ENCODE data around the gene ZNF280D. TPM values are rescaled to one million over a fixed set of nuclear protein-coding genes. Genes with fewer than 3 reads are reported as not detected.
"Not testable (repeated sequence)": the region's sequence is repeated elsewhere in the genome, so short reads cannot be mapped to it uniquely, and the experiment has no call there.

Gene ZNF280D, protein sequence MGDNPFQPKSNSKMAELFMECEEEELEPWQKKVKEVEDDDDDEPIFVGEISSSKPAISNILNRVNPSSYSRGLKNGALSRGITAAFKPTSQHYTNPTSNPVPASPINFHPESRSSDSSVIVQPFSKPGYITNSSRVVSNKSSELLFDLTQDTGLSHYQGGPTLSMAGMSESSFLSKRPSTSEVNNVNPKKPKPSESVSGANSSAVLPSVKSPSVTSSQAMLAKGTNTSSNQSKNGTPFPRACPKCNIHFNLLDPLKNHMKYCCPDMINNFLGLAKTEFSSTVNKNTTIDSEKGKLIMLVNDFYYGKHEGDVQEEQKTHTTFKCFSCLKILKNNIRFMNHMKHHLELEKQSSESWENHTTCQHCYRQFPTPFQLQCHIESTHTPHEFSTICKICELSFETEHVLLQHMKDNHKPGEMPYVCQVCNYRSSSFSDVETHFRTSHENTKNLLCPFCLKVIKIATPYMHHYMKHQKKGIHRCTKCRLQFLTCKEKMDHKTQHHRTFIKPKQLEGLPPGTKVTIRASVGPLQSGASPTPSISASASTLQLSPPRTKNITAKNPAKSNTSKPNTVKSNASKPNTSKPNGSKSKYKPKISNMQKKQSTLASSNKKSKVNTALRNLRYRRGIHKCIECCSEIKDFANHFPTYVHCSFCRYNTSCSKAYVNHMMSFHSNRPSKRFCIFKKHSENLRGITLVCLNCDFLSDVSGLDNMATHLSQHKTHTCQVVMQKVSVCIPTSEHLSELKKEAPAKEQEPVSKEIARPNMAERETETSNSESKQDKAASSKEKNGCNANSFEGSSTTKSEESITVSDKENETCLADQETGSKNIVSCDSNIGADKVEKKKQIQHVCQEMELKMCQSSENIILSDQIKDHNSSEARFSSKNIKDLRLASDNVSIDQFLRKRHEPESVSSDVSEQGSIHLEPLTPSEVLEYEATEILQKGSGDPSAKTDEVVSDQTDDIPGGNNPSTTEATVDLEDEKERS
- 10 to 100 TPM; 16.9 to 67.5 (median 50.3) TPM for total RNA-seq
- polyA plus RNA-seq, result 10 to 100 TPM; 21.6 to 43.0 (median 27.3) TPM
- long read RNA-seq, donor 1, partial matches to known transcripts, result 17 of 20 reads
- long read RNA-seq, donor 1, other reads (novel, unspliced or antisense), result 0 of 20 reads
- long read RNA-seq, donor 2, partial matches to known transcripts, result 0 of 3 reads
- long read RNA-seq, donor 2, other reads (novel, unspliced or antisense), result 0 of 3 reads
- long read RNA-seq, donor 3, full-length matches to known transcripts, result 2 of 2 reads
- long read RNA-seq, donor 3, partial matches to known transcripts, result 0 of 2 reads
- long read RNA-seq, donor 3, other reads (novel, unspliced or antisense), result 0 of 2 reads
- long read RNA-seq, donor 4, partial matches to known transcripts, result 0 of 4 reads
- long read RNA-seq, donor 4, other reads (novel, unspliced or antisense), result 1 of 4 reads
- long read RNA-seq, donor 5, full-length matches to known transcripts, result 1 of 12 reads
- long read RNA-seq, donor 5, partial matches to known transcripts, result 7 of 12 reads
- long read RNA-seq, donor 5, other reads (novel, unspliced or antisense), result 4 of 12 reads
- long read RNA-seq, donor 6, partial matches to known transcripts, result 5 of 9 reads
- long read RNA-seq, donor 6, other reads (novel, unspliced or antisense), result 2 of 9 reads
- long read RNA-seq, donor 7, partial matches to known transcripts, result 0 of 1 reads
- long read RNA-seq, donor 7, other reads (novel, unspliced or antisense), result 0 of 1 reads
- long read RNA-seq, donor 8, partial matches to known transcripts, result 0 of 1 reads
- long read RNA-seq, donor 8, other reads (novel, unspliced or antisense), result 0 of 1 reads
- long read RNA-seq, donor 9, partial matches to known transcripts, result 0 of 2 reads
- long read RNA-seq, donor 9, other reads (novel, unspliced or antisense), result 0 of 2 reads
- long read RNA-seq, donor 10, partial matches to known transcripts, result 0 of 1 reads
- long read RNA-seq, donor 10, other reads (novel, unspliced or antisense), result 0 of 1 reads

DNA sequence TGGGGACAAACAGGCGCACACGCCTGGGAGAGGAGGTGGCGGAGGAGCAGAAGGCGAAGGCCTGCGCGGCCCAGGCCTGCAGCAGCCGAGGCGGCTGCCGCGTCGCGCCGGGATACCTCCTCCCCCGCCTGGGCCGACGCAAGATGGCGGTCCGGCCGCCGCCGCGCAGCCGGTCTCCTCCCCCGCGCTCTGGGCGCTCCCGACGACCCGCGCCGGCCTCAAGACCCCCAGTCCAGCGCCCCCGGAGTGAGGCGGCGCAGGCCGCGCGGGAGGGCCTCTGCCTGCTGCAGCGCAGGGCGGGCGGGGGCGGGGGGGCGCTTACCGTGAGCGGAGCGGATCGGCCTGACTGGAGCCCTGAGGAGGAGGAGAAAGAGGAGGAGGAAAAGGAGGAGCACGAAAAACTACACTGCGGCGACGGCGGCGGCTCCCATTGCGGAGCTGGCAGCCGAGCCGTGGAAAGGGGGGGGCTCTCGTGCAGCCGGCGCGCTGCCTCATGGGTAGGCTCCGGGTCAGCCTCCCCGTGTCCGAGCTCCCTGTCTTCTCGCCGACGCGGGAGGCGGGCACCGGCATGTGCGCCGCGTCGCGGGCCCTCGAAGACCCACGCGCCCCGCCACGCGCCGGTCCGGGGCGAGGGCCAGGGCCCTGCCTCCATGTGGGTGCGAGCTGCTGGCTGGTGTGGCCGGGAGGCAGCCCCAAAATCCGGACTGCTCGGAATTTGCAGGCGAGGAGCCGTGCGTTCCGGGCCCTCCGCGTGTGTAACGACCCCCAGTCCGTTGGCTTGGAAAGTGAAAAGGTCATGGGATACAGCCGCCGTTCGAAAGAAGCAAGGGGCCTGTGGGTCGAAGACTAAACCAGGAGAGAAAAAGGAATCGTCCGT lies at the start of gene ZNF280D:
Gene ZNF280D (minus strand): TSS at position 374 of the 877 bp plus-strand sequence. CDS start 26,400 bp downstream, outside the sequence.
- TF ChIP-seq CTCF (IDR thresholded peaks at IDR 0.05), result no peak
- TF ChIP-seq POLR2A (IDR thresholded peaks at IDR 0.05), result peak; percentile 57 to 81
- no peaks in the 10 kb centered on the region for H3K36me3 ChIP-seq (replicated peaks in 1 of 2)
- peaks cover 25 to 49% of the 10 kb centered on the region in 2 donors for H3K4me1 ChIP-seq (replicated peaks in 1 of 2)
- peak; percentile 92 to 96 (median 93) for DNase-seq
- H3K27me3 ChIP-seq, result no peaks in the 10 kb centered on the region
- 9 to 25% (median 15%) methylated on average over 44 to 101 of the region's 101 CpGs for WGBS, 4 donors
- no peaks in the 10 kb centered on the region for H3K9me3 ChIP-seq (replicated peaks in 1 of 3)
- H3K4me3 ChIP-seq, result peak within 1 kb of the TSS; percentile 1 to 81 (median 41)
- peak within 1 kb of the TSS; percentile 81 to 100 (median 99) for H3K27ac ChIP-seq
- intact Hi-C loops (cut with DNase I), result loop anchor here in 1 of 2 donors (10.0 kb wide), 1 partner anchor 99 kb away; no protein-coding TSS in a partner anchor

DNA sequence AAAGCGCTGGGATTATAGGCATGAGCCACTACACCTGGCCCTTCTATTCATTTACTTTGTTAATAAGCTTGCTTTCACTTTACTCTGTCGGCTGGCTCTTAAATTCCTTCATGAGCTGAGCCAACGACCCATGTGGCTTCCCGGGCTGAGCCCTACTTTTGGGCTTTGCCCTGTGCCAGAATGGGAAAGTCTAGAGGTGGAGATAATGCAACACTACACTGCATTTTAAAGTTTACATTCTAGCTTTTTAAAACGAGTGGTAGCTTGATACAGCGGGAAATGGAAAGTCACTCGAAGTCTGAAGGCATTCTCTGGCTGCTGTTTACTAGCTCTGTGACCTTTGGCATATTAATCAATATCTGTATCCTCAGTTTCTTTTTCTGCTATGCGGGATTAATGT lies 49.0 kb upstream of the ZNF280D start:
- TF ChIP-seq CTCF (IDR thresholded peaks at IDR 0.05) (no peak), POLR2A (IDR thresholded peaks at IDR 0.05) (no peak)
- H3K9me3 ChIP-seq (replicated peaks in 1 of 3), result no peaks in the 10 kb centered on the region
- no peaks in the 10 kb centered on the region for H3K27me3 ChIP-seq
- WGBS, 4 donors, result 92 to 97% (median 95%) methylated on average over 8 of the region's 8 CpGs
- no peak overlapping the region for H3K4me3 ChIP-seq
- no peaks in the 10 kb centered on the region for H3K4me1 ChIP-seq (replicated peaks in 1 of 2)
- H3K27ac ChIP-seq, result no peak overlapping the region
- no peaks in the 10 kb centered on the region for H3K36me3 ChIP-seq (replicated peaks in 1 of 2)
- DNase-seq, result no peak
- intact Hi-C loops (cut with DNase I), result no loop called here

GRCh38 chr15:56781666-56782065 lies 48.4 kb upstream of the ZNF280D start:
- Histone ChIP-seq H3K36me3 (replicated peaks in 1 of 2) (no peaks in the 10 kb centered on the region), H3K9me3 (replicated peaks in 1 of 3) (no peaks in the 10 kb centered on the region), H3K27ac (no peak overlapping the region), H3K4me1 (replicated peaks in 1 of 2) (no peaks in the 10 kb centered on the region), H3K27me3 (no peaks in the 10 kb centered on the region), H3K4me3 (no peak overlapping the region)
- no peak for DNase-seq
- TF ChIP-seq CTCF (IDR thresholded peaks at IDR 0.05) (no peak), POLR2A (IDR thresholded peaks at IDR 0.05) (no peak)
- 82 to 96% (median 94%) methylated on average over 2 of the region's 2 CpGs for WGBS, 4 donors
- intact Hi-C loops (cut with DNase I), result no loop called here

GRCh38 chr15:56780102-56780725 lies 46.9 kb upstream of the ZNF280D start:
- H3K27ac ChIP-seq; H3K27me3 ChIP-seq; H3K9me3 ChIP-seq (replicated peaks in 1 of 3); H3K4me1 ChIP-seq (replicated peaks in 1 of 2); intact Hi-C loops (cut with DNase I); H3K36me3 ChIP-seq (replicated peaks in 1 of 2); DNase-seq; H3K4me3 ChIP-seq: not testable (repeated sequence)
- 82 to 89% (median 86%) methylated on average over 12 of the region's 12 CpGs for WGBS, 4 donors

DNA sequence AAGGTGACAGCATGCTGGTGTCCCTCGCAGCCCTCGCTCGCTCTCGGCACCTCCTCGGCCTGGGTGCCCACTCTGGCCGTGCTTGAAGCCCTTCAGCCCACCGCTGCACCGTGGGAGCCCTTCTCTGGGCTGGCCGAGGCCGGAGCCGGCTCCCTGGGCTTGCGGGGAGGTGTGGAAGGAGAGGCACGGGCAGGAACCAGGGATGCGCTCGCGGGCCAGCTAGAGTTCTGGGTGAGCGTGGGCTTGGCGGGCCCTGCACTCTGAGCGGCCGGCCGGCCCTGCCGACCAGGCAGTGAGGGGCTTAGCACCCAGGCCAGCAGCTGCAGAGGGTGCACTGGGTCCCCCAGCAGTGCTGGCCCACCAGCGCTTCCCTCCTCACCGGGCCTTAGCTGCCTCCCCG lies 46.1 kb upstream of the ZNF280D start:
- intact Hi-C loops (cut with DNase I); DNase-seq; H3K27ac ChIP-seq; H3K36me3 ChIP-seq (replicated peaks in 1 of 2); H3K4me3 ChIP-seq; H3K4me1 ChIP-seq (replicated peaks in 1 of 2); H3K27me3 ChIP-seq; H3K9me3 ChIP-seq (replicated peaks in 1 of 3): not testable (repeated sequence)
- WGBS, 4 donors, result 94 to 96% (median 96%) methylated on average over 8 to 25 of the region's 25 CpGs

All from adrenal gland (tissue), 19 donors.